CD1c-positive myeloid dendritic cell (primary cell): ENCODE measurements around the gene MAP2K5.
A peak's percentile ranks its signal among the peaks of the same experiment; 100 is the strongest.

ENCODE experiments used
- DNase-seq: peaks from one replicate; pipeline ENCODE4 v3.0.0-alpha.2; 2016; ENCODE audit errors: extremely low spot score

MAP2K5 gene

DNA sequence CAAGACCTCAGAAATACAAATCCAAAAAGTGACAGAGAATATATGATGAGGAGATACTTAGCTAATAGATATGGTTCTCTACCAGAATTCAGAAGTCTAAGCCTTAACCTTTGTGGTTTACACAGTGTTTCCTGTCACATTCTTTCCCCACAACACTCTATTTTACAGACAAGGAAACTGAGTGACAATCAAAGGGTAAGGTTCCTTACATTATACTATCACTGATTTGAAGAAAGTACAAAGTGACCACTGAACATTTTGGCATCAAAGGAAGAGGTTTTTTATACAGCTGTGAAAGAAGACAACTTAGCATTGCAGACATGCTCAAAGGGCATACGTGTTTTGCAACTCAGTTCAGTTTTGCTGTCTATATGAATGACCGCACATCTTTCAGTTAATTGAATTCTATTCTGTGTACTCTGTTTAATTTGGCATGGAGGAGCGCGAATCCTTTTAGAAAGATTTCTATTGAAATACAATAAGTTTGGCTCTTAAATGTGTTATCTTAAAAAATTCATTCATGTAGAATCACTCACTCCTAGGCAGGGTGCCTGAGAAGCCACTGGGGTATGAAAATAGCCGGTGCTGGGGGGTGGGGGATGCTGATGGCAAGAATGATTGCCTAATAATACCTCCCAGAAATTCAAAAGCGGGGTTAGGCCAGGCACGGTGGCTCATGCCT, 216.3 kb downstream of the MAP2K5 start:
- no peak for DNase-seq

DNA sequence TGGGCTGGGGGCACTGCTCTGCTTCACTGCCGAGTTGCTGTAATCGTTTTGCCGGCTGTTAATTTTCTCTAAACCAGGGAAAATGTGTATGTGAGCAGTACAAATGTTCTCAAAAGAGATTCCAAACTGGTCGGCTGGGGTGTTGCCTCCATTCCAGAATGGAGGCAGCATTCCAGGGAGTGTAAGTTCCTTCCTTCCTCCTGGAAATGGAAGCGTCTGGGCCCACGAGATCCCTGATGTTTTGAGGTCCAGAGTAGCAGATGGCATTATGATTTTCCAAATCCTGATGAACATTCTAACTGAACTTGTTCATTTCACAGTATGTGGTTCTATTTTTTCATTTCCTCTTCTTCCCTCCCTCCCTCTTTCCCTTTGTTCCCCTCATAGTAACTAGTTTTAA, 218.4 kb downstream of the MAP2K5 start:
- DNase-seq: no peak

DNA sequence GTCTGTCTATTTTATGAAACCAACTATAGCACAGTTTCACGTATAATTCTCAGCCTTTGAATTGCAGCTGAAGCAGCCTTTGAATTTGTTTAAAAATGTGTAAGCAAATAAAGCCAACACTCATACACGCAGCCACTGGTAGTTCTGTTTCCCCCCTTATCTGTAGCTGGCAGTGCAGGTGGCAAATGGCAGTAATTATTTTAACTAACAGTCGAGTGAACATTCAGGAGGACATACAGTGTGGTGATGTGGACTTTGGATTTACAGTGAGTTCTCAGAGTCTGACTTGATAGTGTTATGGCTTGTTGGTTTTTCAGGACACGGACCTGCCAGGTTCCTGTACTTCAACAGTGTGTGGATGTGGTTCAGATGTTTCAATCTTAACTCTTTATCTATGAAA, 218.8 kb downstream of the MAP2K5 start:
- DNase-seq: no peak

DNA sequence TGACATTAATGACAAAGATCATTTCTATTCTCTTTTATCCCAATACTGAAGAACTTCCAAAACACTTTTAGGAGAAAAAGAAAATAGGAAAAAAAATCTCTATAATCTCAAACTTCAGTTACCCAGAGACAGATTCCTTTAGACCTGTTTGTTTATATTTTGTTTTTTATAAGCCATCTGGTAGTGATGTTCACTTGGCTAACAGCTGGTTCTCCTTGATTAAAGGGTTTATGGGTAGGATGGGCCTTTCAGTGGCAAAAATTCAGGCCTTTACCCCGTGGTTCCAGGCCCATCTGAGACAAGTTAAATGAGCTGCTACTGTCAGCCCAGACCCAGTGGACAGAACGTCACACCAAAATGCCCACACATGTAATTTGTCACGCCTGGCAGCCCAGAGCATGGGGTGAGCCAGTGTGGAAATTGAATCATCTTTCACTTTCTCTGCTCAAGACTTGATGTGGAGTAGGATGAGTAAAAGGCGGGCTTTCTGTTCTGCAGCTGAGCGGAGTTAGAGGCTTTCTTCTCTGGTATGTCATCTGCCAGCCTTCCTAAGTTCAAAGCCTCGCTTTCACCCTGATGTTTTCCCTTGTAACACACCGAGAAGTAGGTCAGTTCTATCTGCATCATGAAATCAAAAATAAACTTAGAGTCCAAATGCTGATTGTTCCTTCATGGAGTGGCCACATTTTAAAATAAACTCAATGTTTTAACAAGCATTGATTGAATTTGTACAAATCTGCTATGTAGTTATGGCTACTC, 220.3 kb downstream of the MAP2K5 start:
- DNase-seq: no peak

DNA sequence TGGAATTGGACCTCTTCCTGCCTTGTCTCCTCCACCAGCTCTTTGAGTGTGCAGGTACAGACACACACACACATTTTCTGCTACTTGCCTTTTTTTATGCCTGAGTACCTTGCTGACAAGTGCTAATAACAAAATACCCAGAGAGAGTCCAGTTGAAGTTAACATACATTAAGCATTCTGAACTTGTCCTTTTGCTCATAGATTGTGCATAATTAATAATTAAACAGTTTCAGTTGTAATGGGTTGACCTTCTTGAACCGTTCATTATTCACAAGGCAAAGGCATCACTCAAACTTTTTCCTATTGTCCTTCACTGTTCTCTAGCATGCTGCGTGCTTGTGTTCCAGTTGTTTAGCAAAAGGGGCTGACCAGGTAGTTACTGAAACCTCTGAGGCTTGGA, 223.2 kb downstream of the MAP2K5 start:
- DNase-seq: no peak

DNA sequence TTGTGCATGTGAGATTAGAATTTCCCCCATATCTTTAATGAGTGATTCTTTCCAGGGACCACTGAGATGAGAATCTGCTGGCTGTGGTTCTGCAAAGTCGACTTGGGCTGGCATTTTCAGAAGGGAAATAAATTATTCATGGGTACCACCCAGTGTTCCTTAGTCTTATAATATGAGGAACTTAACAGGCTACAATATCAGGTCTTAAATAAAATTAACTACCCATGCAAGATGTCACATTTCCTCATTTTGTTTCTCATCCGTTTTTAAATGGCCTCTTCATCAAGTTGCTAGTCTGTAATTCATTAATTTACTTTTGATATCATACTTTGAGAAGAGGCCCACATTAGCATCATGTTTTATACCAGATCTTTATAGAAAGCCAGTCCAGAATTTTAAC, 224.5 kb downstream of the MAP2K5 start:
- peak; percentile 28 for DNase-seq

DNA sequence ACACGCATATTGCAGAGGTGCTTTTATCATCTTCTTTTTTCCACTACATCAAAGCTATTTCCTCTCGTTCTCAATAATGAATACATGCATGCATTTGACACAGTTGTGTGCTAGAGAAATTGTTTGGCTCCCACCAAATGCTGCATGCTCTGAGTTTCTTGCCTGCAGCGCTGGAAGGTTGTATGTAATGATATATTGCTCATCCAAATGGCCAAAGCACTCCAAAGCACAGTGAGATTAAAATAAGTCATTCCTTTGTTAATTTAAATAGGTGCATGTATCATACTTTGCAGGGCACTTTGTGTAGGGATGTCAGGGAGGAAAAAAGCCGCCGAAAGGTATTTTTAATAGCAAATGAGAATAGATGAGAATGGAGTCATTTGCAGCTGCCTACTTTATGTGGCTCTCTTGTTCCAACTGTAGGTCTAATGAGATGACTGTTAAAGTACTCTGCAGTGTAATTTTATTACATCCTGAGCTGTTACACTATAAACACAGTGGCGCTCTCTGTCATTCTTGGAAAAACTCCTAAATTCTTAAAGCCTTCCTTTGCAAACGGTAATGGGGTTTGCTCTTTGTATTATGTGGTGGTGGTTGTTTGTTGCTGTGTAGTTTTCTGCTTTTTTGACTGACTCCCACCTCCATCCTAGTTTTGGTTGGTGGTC, 225.9 kb downstream of the MAP2K5 start:
- DNase-seq: no peak

DNA sequence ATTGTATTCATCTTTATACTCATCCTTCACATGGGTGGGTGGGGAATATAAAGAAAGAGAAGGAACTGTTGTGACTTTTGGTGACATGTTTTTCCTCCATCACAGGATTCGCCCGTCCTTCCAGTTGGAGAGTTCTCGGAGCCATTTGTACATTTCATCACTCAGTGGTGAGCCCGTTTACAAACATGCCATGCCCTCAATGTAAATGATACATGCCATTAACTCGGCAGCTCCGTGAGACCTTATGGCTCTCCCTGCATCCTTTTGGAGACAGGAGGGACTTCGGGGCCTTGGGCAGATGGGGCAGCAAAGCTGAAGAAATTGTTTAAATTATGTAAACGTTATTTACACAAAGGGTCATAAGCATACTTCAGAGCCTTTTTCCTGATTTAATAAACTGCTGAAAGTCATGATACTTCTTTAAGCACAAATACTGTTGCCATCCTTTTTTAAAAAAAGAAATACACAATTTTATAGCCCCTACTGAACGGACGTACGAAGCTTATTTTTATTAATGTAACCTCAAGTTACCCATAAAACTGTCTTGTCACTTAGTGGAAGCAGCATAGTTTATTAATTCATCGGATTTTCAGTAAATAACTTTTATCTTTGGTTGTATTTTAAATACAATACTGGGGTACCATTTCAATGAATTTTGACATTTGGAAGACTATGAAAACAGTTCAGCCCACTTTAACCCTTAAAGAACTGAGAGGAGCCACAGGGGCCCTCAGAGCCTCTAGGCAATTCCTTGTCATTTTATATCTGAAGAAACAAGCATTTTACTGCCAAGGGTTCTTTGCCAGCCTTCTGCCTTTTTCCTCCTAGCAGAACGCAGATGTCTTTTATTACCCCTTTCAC, 227.2 kb downstream of the MAP2K5 start:
- DNase-seq: no peak

DNA sequence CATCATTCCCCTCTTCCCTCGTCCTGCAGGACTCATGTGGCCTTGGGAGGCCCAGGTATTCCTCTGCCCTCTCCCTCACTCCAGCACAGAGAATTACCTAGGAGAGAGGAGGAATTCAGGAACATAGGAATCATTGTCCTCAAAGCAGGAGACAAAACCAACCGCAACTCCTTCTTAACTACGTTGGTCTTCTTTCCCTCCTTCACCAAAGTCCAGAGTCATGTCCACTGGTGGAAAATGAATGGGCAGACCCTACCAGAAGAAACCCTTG, 227.8 kb downstream of the MAP2K5 start:
- no peak for DNase-seq

DNA sequence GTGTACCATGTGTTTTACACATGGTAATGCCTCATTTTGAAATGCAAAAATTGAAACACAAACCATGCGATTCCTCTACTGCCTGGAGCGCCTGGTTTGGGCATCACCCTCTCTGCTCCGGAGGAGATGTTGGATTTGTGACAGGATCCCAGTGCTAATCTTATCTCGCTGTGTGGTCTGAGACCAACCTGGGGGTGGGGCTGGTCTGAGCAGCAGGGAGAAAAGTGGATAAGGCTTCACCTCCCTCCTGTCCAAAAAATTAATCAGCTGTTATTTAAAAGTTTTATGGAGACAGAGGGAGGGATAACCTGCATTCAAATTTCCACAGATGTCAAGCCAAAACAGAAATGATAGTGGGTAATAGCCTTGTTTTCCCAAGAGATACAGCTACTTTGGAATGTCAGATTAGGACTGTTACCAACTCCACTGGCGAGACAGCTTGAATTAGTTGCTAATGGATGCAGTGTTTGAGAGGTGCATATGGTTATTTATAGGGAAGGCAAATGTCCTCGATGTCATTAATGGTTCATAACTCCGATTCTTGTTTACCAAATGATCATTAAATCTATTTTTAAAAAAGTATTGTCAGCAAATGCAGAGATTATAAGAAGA, 228.8 kb downstream of the MAP2K5 start:
- DNase-seq: no peak

DNA sequence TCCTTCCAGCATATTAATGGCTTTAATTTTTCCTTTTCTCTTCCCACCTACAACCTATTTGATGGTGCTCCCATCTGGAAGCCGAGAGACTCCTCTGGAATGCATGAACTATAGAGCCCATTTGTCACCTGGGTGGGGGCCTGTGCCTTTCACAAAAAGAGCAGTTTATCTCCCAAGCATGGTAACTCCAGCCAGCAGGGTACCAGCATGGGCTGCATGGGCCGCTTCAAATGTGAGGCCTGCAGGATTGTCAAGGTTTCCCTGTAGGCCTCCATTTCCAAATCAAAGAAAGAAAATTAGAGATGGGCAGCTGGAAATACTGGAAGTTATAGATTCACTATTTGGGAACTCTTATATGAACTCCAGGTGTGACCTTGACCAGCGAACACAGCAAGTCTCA, 232.1 kb downstream of the MAP2K5 start:
- DNase-seq: no peak

DNA sequence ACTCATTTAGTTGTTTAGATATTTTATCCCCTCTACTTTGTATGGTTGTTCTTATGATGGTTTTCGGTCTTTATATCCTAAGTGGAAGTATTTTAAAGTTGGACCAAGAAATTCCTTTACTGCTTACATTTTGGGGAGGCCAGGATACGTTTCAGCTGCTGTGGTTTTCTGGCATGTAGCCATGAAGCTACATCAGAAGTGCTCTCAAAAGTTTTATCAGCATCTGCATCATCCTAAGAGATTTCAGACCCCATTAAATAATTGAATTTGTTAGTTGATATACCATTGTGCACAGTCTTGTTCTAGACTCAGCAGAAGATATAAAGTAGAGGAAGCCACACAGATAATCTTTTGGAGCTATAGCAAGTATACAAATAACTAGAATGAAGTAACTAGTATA, 232.7 kb downstream of the MAP2K5 start:
- DNase-seq: no peak

DNA sequence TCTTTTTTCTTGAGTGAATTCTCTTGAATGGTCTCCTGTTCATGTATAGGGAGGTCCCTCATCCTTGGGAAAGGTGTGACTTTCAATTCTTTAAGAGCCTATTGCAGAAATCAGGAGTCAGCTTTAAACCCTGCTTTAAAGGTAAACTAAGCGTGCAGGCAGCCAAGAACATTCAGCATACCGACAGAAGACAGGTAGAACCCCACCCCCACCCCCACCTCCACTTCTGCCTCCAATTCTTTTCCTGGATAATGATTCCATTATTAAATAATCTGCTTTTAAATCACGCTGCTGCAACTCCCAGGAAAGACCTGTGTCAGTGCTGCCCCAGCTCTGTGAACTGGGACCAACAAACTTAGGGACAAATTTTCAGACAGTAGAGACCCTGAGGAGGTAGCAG, 233.5 kb downstream of the MAP2K5 start:
- DNase-seq: no peak

DNA sequence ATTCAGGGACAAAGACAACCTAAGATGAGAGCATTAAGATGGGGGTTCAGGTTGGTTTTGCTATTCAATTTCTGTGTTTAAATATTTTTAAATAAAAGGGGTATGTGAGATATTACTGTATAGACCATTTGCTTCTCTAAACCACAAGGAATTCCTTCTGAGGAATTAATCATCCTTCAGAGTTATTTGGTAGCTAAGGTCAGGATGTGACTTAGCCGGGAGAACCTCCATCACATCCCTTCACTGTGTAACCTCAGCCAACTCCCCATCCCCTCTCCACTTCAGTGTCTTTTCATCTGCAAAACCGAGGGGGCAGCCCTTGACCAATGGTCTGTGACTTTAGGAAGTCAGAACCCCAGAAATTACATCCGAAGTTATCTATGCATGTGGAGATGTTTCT, 234.1 kb downstream of the MAP2K5 start:
- DNase-seq: no peak

DNA sequence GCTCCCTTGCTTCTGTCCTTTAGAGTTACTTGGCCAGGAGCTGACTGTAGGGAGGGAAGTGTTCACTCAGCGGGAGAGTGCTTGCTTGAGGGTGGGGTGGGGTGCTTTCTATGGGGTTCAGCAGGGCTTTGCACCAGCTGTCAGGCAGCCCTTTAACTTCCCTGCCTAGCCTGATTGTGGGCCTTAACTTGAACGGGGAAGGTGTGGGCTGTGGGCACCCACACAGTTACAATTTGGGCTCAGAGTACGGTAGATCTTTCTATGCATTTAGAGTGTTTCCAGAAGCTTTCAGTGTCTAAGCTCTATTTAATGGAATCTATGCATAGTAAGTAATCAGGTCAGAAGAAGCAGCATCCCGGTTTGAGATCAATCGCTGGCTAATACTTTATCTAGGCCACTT, 234.6 kb downstream of the MAP2K5 start:
- no peak for DNase-seq

DNA sequence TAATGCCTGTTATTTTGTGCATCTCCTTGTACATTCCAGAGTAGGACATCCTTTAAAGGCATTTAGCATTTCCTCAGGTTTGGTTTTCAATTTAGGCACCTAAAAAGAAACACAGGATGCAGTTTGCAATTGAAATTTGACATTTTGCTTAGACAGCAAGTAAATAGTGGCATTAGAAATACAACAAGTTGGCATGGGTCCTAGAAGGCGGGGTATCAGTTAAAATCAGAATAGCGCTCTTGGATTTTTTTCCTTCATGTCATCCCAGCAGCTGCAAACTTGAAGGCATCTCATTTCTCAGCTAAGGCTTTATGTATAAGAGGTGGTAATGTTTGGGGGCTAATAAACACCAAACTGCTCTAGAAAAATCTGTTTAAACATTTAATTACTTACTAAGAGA, 235.3 kb downstream of the MAP2K5 start:
- no peak for DNase-seq

DNA sequence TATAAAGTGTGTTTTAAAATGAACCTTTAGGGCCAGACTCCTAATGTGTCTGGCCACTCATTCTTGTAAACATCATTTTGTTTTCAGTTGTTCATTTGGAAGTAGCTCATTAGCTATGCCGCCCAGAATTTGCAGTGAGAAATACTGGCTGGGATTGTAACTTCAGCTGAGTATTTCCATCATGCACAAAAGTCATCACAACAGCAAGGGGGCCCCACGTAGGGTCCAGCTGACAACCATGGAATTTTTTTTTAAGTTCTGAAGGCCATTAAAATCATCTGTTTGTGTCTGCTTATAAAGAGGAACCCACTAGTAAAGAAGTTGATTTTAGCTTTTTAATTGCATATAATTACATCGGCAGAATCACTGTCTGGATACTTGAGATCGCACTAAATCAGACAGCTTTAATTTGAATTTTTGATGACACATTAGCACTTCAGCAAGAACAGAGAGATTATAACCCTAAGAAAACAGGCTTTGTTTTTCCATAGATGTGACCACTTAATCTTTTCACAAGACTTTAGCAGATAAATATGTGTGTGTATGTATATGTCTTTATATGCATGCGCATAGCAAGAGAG, 236.6 kb downstream of the MAP2K5 start:
- DNase-seq: no peak

DNA sequence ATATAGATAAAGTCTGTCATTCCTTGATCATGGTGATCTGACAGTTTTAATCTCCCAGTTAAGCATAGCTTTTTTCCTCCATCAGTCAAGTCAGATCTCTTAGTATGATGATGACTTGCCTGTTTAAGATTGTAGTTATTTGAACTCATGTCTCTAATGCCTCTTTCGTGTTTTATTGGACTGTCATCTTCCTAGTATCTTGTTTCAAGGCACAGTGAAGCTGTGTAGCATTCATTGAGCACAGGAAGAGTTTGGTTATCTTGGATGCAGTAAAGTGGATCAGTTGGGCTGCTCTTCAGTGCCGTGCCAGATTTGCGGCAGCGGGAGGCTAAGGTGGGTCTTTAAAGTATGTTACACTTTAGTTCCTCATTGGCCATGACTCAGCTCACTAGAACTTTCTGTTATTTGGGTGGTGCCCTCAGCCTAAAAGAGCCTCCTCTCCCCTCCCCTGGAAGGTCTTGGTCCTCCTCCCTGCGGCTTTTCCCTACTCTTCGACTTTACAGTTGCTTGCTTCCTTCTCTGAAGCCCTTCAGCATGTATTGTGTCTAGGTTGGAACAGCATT, 237.1 kb downstream of the MAP2K5 start:
- peak; percentile 33 for DNase-seq

DNA sequence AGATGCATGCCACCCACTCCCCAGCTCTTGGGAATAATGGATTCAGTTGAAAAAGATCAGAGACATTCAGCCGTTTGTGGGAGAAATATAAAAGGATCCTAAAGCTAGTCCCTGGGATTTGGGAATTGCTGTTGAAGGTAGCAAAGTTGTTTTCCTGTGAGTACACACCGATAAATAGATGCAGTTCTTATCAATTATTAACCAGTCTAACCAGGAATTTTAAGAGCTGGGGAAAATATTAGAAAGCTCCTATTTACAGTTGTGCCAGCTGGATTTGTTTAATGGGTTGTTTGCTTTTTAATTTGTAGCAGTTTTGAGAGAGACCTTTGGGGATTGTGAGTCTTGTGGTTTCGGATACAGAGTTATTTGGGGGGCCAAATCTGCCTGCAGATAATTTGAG, 238.6 kb downstream of the MAP2K5 start:
- no peak for DNase-seq

DNA sequence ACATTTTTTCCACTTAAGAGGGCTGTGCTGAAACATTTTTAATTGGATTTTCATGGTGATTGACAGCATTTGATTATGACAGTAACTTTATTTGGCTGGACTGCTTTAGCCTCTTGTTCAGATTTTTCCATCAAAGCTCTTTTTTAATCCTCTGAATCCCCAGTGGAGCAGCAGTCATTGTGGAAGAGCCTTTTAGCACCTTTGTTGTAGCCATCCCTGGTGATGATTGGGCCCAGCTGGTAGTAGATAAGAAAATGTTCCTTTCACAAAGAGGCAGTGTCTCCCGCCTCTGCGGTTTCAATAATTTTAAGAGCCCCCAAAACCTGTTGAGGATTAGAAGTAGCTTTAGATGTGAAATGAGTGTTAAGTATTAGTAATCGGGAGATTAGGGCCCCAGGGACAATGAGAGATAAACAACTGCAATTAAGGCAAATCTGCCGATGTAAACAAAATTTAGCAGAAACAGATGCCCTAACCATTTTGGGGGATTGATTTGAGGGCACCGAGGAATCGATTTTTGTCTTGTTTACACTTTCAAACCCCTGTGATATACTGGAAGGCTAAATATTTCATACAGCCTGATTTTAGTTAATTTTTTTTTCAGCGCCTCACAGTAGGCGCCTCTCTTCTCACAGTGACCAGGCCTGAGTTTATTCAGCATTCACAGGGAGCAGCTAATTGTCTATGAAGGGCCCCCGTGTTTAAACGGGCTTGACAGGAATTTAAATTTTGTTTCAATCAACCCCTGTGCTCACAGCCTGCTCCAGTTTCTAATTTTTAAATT, 239.6 kb downstream of the MAP2K5 start:
- DNase-seq: no peak

DNA sequence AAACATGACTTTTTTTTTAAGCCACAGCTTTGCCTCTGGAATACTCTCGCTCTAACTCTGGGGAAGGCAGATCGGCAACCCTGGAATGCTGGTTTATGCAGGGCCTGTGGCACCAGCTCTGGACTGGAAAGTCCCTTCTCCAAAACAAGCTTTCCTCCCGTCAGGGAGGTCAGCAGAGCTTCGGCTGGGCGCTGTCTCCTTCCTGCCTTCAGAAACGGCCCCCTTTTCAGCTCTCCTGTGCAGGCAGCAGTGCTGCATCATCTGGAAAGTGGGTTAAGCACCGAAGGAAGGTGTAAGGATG, 240.1 kb downstream of the MAP2K5 start:
- DNase-seq: no peak
